HG03108 (cell line): Measurements from ENCODE around the gene SNX17.

Experiments
- ATAC-seq: cut with Tn5 transposase; IDR thresholded peaks from one replicate; pipeline ENCODE4 v1.9.1; 2021; ENCODE audit warnings: moderate library complexity; ENCODE audit not compliant: unreplicated experiment

The SNX17 gene

GRCh38 chr2:27362678-27363420 lies 7.6 kb upstream of the SNX17 start:
- no peak for ATAC-seq

- ATAC-seq = no peak
Measured at GRCh38 chr2:27363933-27364332, 6.5 kb upstream of the SNX17 start.

- no peak for ATAC-seq
Measured at GRCh38 chr2:27369471-27370025, 868 bp upstream of the SNX17 start.

- peak; percentile 23 for ATAC-seq
Measured at GRCh38 chr2:27370816-27371620, 602 bp downstream of the SNX17 start.

- no peak for ATAC-seq
Measured at GRCh38 chr2:27372937-27373336, 2.5 kb downstream of the SNX17 start.

GRCh38 chr2:27373567-27373966 lies 3.2 kb downstream of the SNX17 start:
- ATAC-seq = no peak

- ATAC-seq = no peak
Measured at GRCh38 chr2:27375513-27376099, 5.2 kb downstream of the SNX17 start.

- ATAC-seq = no peak
Measured at GRCh38 chr2:27376151-27376865, 5.9 kb downstream of the SNX17 start.

GRCh38 chr2:27376866-27377617 lies 6.6 kb downstream of the SNX17 start:
- no peak for ATAC-seq

- no peak for ATAC-seq
Measured at GRCh38 chr2:27377618-27378095, 7.2 kb downstream of the SNX17 start.

- ATAC-seq = no peak
Measured at GRCh38 chr2:27378096-27378808, 7.8 kb downstream of the SNX17 start.

- no peak for ATAC-seq
Measured at GRCh38 chr2:27378809-27379290, 8.4 kb downstream of the SNX17 start.

- no peak for ATAC-seq
Measured at GRCh38 chr2:27379383-27379835, 9.0 kb downstream of the SNX17 start.

GRCh38 chr2:27379836-27380625 lies 9.6 kb downstream of the SNX17 start:
- peak; percentile 29 for ATAC-seq

GRCh38 chr2:27380626-27381545 lies 10.5 kb downstream of the SNX17 start, which contains the start of gene ZNF513:
Gene ZNF513, minus strand, starts transcription at chr2:27380734. Its CDS starts 208 bp downstream, at chr2:27380526.
- ATAC-seq = peak; percentile 80

GRCh38 chr2:27381577-27382181 lies 11.3 kb downstream of the SNX17 start:
- ATAC-seq = no peak
